Gastrocnemius medialis (tissue), 4 donors: ENCODE results near the gene PRKAG3. TPM values are rescaled to one million over a fixed set of nuclear protein-coding genes. Genes with fewer than 3 reads are reported as not detected.

Experiments used
- ATAC-seq, 2 donors: fragments of 150-250 bp; one replicate each; pipeline ENCODE4 v1.9.1; 2016
- DNase-seq, 2 donors: peaks; one replicate each; pipeline ENCODE4 v3.0.0-alpha.2; 2019
- H3K27ac ChIP-seq, 4 donors: fragments of 200-600 bp; sonication (generic); 1 replicate in 1 of 4; 2 replicates in 3 of 4; pipeline ENCODE4 v1.5.1; 2016 to 2018; ENCODE audit warnings: mild to moderate bottlenecking in 2 of 4, moderate library complexity in 1 of 4
- H3K27me3 ChIP-seq, 3 donors: fragments of 200-600 bp; sonication (generic) in 2 of 3; 1 replicate in 1 of 3; 2 replicates in 2 of 3; pipeline versions ENCODE4 v1.5.1 to v1.6.0; 2016 to 2019; ENCODE audit warnings: mild to moderate bottlenecking in 1 of 3, moderate library complexity in 1 of 3
- H3K36me3 ChIP-seq, 2 donors: fragments of 200-600 bp; sonication (generic) in 1 of 2; one replicate each; pipeline ENCODE4 v1.5.1; 2017 to 2018
- H3K4me1 ChIP-seq, 2 donors: fragments of 200-600 bp; sonication (generic) in 1 of 2; one replicate each; pipeline ENCODE4 v1.5.1; 2016 to 2017; ENCODE audit warnings: mild to moderate bottlenecking in 2 of 2
- H3K4me3 ChIP-seq, 4 donors: fragments of 200-600 bp; sonication (generic) in 3 of 4; 1 replicate in 1 of 4; 2 replicates in 3 of 4; pipeline ENCODE4 v1.5.1; 2016 to 2019; ENCODE audit warnings: mild to moderate bottlenecking in 2 of 4
- H3K9me3 ChIP-seq, 3 donors: fragments of 200-600 bp; sonication (generic) in 2 of 3; 1 replicate in 1 of 3; 2 replicates in 2 of 3; pipeline ENCODE4 v1.5.1; 2016 to 2019
- CTCF ChIP-seq, 5 experiments: fragments of 450-650 bp in 3 of 5; fragments of 200-600 bp in 2 of 5; sonication (generic) in 2 of 5; IDR thresholded peaks in 4 of 5; conservative IDR thresholded peaks in 1 of 5; 1 replicate in 4 of 5; 2 replicates in 1 of 5; pipeline ENCODE4 v1.5.1; 2016 to 2019; ENCODE audit warnings: antibody characterized with exemption in 5 of 5, mild to moderate bottlenecking in 3 of 5, moderate library complexity in 3 of 5
- POLR2A ChIP-seq, 2 donors: fragments of 450-650 bp; IDR thresholded peaks; one replicate each; pipeline ENCODE4 v1.6.1; 2017; ENCODE audit warnings: antibody characterized with exemption in 2 of 2, mild to moderate bottlenecking in 2 of 2, moderate library complexity in 2 of 2
- in situ Hi-C, 4 donors: fragments of 200-750 bp; cut with MboI; loops; one replicate each; pipeline versions ENCODE4 v1.15.0 to v1.8.0; 2017; ENCODE audit warnings: low sequenced_read_pairs in 4 of 4
- intact Hi-C: fragments of 100-400 bp; cut with DNase I; formaldehyde crosslinking; loops from one replicate; pipeline ENCODE4 v1.15.1; 2023; ENCODE audit warnings: low total_unique reads
- total RNA-seq, 4 donors: library from RNA; depleted of rRNA; stranded (reverse); fragments of >200 nt; gene quantifications; one replicate each; pipeline versions ENCODE4 v1.1.0 to v1.2.3, GENCODE V29; 2016

The PRKAG3 gene
- total RNA-seq, 4 donors from 2014 or later = 8.3 to 65.4 (median 44.3) TPM

- H3K36me3 ChIP-seq = no peaks in the 10 kb centered on the region
- peaks cover 41 to 57% (median 46%) of the 10 kb centered on the region in 3 donors for H3K27me3 ChIP-seq
- no peak for DNase-seq
- H3K4me3 ChIP-seq = peak overlapping the region in 2 of 4 donors; percentile 3 to 17
- H3K27ac ChIP-seq = no peak overlapping the region
- in situ Hi-C loops = no loop called here
- intact Hi-C loops = no loop called here
- no peaks in the 10 kb centered on the region for H3K9me3 ChIP-seq
- no peak for ATAC-seq
- peaks cover 0 to 5% of the 10 kb centered on the region in 2 donors for H3K4me1 ChIP-seq
- TF ChIP-seq CTCF (IDR thresholded peaks at IDR 0.05 in 4 of 5, conservative IDR thresholded peaks at IDR 0.05 in 1 of 5) = no peak
- TF ChIP-seq POLR2A (IDR thresholded peaks at IDR 0.05) = no peak
Observed at GRCh38 chr2:218871345-218872302, 40.0 kb upstream of the PRKAG3 start.

- Histone ChIP-seq H3K4me1 (peaks cover 0 to 5% of the 10 kb centered on the region in 2 donors), H3K36me3 (no peaks in the 10 kb centered on the region), H3K27me3 (peaks cover 41 to 51% (median 42%) of the 10 kb centered on the region in 3 donors), H3K9me3 (no peaks in the 10 kb centered on the region), H3K27ac (no peak overlapping the region), H3K4me3 (peak overlapping the region in 2 of 4 donors; percentile 3 to 17)
- intact Hi-C loops = no loop called here
- TF ChIP-seq POLR2A (IDR thresholded peaks at IDR 0.05) = no peak
- no peak for TF ChIP-seq CTCF (IDR thresholded peaks at IDR 0.05 in 4 of 5, conservative IDR thresholded peaks at IDR 0.05 in 1 of 5)
- in situ Hi-C loops = no loop called here
- ATAC-seq (no peak), DNase-seq (no peak)
Observed at GRCh38 chr2:218870984-218871344, 39.4 kb upstream of the PRKAG3 start.

- TF ChIP-seq POLR2A (IDR thresholded peaks at IDR 0.05) (no peak), CTCF (IDR thresholded peaks at IDR 0.05 in 4 of 5, conservative IDR thresholded peaks at IDR 0.05 in 1 of 5) (no peak)
- no peak for DNase-seq
- Histone ChIP-seq H3K9me3 (no peaks in the 10 kb centered on the region), H3K36me3 (no peaks in the 10 kb centered on the region), H3K4me1 (peaks cover 0 to 9% of the 10 kb centered on the region in 2 donors), H3K4me3 (no peak overlapping the region), H3K27ac (no peak overlapping the region), H3K27me3 (peaks cover 33 to 41% (median 35%) of the 10 kb centered on the region in 3 donors)
- in situ Hi-C loops (no loop called here), intact Hi-C loops (no loop called here)
- no peak for ATAC-seq
Observed at GRCh38 chr2:218869064-218869463, 37.5 kb upstream of the PRKAG3 start.

GRCh38 chr2:218867900-218868299 is 36.3 kb upstream of the PRKAG3 start:
- no peak for TF ChIP-seq CTCF (IDR thresholded peaks at IDR 0.05 in 4 of 5, conservative IDR thresholded peaks at IDR 0.05 in 1 of 5)
- TF ChIP-seq POLR2A (IDR thresholded peaks at IDR 0.05) = no peak
- Histone ChIP-seq H3K36me3 (no peaks in the 10 kb centered on the region), H3K4me1 (peaks cover 0 to 9% of the 10 kb centered on the region in 2 donors), H3K4me3 (no peak overlapping the region), H3K27me3 (peaks cover 21 to 33% (median 26%) of the 10 kb centered on the region in 3 donors), H3K27ac (no peak overlapping the region), H3K9me3 (no peaks in the 10 kb centered on the region)
- no peak for ATAC-seq
- intact Hi-C loops (no loop called here), in situ Hi-C loops (no loop called here)
- no peak for DNase-seq
